T-helper 2 cell treated with Interferon-gamma antibody and Interleukin-4, amounts not matched to agents 5 μg/mL and 100 μg/mL, for 36 hours (primary cell): ENCODE results near the gene TAF4.
A peak's percentile ranks its signal among the peaks of the same experiment; 100 is the strongest.

Experiments
- DNase-seq: peaks from one replicate; pipeline ENCODE4 v3.0.0; 2021; ENCODE audit warnings: low spot score
- H3K27ac Mint-ChIP-seq: one replicate; pipeline ENCODE4 v1.8.0; 2021; ENCODE audit warnings: mild to moderate bottlenecking, mixed read lengths
- H3K27me3 Mint-ChIP-seq: one replicate; pipeline ENCODE4 v1.8.0; 2021; ENCODE audit warnings: low read depth, mixed read lengths
- H3K36me3 Mint-ChIP-seq: one replicate; pipeline ENCODE4 v1.8.0; 2021; ENCODE audit warnings: low read depth, mixed read lengths
- H3K4me1 Mint-ChIP-seq: one replicate; pipeline ENCODE4 v1.8.0; 2021; ENCODE audit warnings: low read depth, mixed read lengths
- H3K4me3 Mint-ChIP-seq: one replicate; pipeline ENCODE4 v1.8.0; 2022; ENCODE audit warnings: mild to moderate bottlenecking, moderate library complexity, mixed read lengths
- H3K9me3 Mint-ChIP-seq: one replicate; pipeline ENCODE4 v1.8.0; 2021; ENCODE audit warnings: mixed read lengths

Gene TAF4, protein sequence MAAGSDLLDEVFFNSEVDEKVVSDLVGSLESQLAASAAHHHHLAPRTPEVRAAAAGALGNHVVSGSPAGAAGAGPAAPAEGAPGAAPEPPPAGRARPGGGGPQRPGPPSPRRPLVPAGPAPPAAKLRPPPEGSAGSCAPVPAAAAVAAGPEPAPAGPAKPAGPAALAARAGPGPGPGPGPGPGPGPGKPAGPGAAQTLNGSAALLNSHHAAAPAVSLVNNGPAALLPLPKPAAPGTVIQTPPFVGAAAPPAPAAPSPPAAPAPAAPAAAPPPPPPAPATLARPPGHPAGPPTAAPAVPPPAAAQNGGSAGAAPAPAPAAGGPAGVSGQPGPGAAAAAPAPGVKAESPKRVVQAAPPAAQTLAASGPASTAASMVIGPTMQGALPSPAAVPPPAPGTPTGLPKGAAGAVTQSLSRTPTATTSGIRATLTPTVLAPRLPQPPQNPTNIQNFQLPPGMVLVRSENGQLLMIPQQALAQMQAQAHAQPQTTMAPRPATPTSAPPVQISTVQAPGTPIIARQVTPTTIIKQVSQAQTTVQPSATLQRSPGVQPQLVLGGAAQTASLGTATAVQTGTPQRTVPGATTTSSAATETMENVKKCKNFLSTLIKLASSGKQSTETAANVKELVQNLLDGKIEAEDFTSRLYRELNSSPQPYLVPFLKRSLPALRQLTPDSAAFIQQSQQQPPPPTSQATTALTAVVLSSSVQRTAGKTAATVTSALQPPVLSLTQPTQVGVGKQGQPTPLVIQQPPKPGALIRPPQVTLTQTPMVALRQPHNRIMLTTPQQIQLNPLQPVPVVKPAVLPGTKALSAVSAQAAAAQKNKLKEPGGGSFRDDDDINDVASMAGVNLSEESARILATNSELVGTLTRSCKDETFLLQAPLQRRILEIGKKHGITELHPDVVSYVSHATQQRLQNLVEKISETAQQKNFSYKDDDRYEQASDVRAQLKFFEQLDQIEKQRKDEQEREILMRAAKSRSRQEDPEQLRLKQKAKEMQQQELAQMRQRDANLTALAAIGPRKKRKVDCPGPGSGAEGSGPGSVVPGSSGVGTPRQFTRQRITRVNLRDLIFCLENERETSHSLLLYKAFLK

DNA sequence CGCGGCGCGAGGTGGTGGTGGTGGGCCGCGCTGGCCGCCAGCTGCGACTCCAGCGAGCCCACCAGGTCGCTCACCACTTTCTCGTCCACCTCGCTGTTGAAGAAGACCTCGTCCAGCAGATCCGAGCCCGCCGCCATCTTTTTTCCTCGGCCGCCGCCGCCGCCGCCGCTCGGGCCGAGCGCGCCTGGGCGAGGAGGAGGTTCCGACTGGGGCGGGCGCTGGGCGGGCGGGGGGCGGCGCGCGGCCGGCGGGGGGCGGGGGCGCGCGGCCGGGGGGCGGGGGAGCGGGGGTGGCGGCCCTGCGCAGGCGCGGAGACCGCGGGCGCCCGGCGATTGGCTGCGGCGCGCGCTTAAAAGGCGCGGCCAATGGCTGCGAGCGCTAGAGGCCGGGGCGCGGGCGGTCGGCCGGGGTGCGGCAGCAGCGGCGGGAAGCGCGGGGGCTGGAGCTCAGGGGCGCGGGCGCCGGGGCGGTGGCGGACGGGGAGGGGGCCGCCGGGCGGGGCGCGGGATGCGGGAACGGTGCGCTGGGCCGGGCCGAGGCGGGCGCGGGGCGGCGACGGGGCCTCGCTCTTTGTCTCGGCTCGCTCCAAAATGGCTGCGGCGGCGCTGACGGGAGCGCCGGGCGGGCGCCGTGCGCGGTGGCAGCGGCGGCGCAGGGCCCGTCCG is at the start of gene TAF4:
TSS of gene TAF4 (minus strand) at position 208 of the 665 bp plus-strand sequence. CDS start at position 137, 71 bp downstream.
- Mint-ChIP-seq H3K27me3 (peaks cover 3% of the 10 kb centered on the region), H3K4me3 (peak within 1 kb of the TSS; percentile 88), H3K4me1 (peaks cover 20% of the 10 kb centered on the region), H3K9me3 (no peaks in the 10 kb centered on the region), H3K36me3 (peaks cover 14% of the 10 kb centered on the region), H3K27ac (peak within 1 kb of the TSS; percentile 87)
- DNase-seq, result peak; percentile 85

DNA sequence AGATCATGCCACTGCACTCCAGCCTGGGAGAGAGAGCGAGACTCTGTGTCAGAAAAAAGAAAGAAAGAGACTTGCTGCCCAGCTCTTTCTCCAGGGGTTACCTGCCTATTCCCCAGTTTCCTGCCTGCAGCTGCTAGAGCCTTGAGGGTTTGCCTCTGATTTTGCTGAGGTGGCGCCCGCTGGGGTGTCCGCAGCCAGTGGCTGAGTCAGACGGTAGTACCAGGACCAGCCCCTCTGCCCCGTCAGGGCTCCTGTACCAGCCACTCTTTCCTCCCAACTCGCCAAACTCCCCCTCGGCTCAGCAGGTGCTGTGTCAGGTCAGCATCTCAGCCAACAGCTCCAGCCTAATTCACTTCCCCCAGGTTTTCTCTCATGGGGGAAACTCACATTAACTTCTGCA is 49.2 kb upstream of the TAF4 start:
- peaks cover 14% of the 10 kb centered on the region for H3K4me1 Mint-ChIP-seq
- no peak for DNase-seq
- H3K27me3 Mint-ChIP-seq, result no peaks in the 10 kb centered on the region
- no peak overlapping the region for H3K4me3 Mint-ChIP-seq
- H3K27ac Mint-ChIP-seq, result no peak overlapping the region
- no peaks in the 10 kb centered on the region for H3K36me3 Mint-ChIP-seq
- peaks cover 19% of the 10 kb centered on the region for H3K9me3 Mint-ChIP-seq

DNA sequence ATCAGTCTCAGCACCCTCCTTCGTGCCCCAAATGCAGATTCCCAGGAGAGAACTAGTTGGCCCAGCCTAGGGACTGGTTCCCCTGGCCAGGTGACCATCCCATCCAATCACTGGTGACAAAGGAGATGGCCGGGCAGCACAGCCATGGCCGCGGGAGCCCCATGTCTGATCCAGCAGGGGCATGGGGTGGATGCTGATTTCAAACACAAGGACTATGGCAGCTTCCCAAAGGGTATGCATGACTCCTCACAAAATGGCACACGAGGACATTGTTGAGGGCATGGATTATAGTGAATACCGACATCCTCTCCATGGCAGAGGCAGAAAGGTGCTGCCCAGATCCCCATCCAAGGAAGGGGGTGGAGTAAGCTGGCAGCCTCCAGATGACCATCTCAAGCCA is 46.7 kb upstream of the TAF4 start:
- Mint-ChIP-seq H3K9me3 (peaks cover 40% of the 10 kb centered on the region), H3K36me3 (peaks cover 4% of the 10 kb centered on the region), H3K4me1 (peaks cover 1% of the 10 kb centered on the region), H3K27ac (no peak overlapping the region), H3K4me3 (no peak overlapping the region), H3K27me3 (no peaks in the 10 kb centered on the region)
- DNase-seq, result no peak

DNA sequence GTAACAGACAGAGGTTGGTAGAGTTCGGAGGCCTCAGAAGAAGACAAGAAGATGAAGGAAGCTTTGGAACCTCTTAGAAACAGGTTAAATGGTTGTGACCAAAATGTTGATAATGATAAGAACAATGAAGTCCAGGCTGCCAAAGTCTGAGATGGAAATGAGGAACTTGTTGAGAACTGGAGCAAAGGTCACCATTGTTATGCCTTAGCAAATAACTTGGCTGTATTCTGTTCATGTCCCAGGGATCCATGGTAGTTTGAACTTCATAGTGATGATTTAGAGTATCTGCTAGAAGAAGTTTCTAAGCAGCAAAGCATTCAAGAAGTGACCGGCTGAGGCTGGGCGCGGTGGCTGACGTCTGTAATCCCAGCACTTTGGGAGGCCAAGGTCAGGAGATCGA is 45.5 kb upstream of the TAF4 start:
- peaks cover 6% of the 10 kb centered on the region for H3K36me3 Mint-ChIP-seq
- H3K4me3 Mint-ChIP-seq, result no peak overlapping the region
- DNase-seq, result no peak
- no peak overlapping the region for H3K27ac Mint-ChIP-seq
- H3K27me3 Mint-ChIP-seq, result no peaks in the 10 kb centered on the region
- H3K4me1 Mint-ChIP-seq, result no peaks in the 10 kb centered on the region
- H3K9me3 Mint-ChIP-seq, result peaks cover 48% of the 10 kb centered on the region

DNA sequence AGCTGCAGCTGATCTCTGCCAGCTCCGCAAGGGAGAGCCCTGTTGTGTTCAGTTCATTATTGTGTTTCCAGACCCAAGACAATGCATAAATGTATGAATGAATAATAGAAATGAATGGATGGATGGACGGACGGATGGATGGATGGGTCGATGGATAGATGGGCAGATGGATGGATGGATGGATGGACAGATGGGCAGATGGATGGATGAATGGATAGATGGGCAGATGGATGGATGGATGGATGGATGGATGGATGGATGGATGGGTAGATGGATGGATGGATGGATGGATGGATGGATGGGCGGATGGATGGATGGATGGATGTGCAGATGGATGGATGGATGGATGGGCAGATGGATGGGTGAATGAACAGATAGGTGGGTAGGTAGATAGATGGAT is 39.9 kb upstream of the TAF4 start:
- H3K27ac Mint-ChIP-seq, result no peak overlapping the region
- no peaks in the 10 kb centered on the region for H3K4me1 Mint-ChIP-seq
- no peak for DNase-seq
- H3K27me3 Mint-ChIP-seq, result no peaks in the 10 kb centered on the region
- peaks cover 62% of the 10 kb centered on the region for H3K9me3 Mint-ChIP-seq
- no peak overlapping the region for H3K4me3 Mint-ChIP-seq
- peaks cover 10% of the 10 kb centered on the region for H3K36me3 Mint-ChIP-seq

DNA sequence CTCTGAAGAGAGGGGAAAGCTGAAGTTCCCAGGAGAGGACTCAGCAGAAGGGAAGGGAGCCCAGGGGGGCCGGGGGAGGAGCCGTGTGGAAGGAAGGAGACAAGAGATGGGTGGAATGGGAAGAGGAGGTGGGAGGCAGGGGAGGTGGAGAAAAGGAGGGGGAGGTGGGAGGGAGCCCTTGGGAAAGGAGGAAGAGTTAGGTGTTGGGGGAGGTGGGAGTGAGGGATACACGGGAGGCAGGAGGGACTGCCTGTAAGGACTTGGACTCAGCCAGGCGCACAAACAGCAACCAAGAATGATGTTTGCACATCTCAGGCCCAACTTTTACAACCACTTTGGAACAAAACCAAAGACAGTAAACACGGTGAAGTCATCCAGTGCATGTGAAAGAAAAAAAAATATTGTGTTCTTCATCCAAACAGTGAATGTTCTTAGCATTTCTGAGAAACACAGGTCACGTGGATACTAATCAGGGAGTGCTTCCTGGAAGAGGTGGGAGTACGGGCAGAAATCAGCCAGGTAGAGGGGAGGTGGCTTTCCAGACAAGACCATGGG is 39.2 kb upstream of the TAF4 start:
- Mint-ChIP-seq H3K36me3 (peaks cover 10% of the 10 kb centered on the region), H3K9me3 (peaks cover 63% of the 10 kb centered on the region), H3K4me1 (no peaks in the 10 kb centered on the region), H3K27me3 (no peaks in the 10 kb centered on the region), H3K4me3 (no peak overlapping the region), H3K27ac (no peak overlapping the region)
- DNase-seq, result no peak

DNA sequence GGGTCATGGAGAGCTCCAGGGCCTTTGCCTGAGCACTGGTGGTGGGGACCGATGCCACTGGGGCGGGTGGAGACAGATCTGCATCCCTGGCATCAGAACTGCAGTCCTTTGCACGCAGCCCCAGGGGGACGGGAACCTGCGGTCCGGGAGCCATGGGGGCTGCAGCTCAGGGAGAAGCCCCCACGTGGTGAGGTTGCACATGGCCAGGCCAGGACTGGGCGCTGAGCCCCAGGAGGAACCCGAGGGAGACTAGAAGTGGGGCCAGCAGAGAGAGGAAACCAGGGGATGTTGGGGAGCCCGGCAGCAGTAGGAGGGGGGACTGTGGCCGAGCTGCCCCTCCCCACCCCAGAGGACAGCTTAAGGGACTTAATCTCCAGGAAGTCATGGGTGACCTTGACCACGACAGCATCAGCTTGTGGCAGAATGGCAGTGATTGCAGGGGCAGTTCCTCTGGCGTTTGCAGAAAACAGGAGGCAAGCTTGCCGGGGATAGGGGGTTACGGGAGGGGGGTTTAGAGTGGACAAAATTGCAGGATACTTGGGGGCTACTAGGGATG is 38.6 kb upstream of the TAF4 start:
- H3K27ac Mint-ChIP-seq, result no peak overlapping the region

DNA sequence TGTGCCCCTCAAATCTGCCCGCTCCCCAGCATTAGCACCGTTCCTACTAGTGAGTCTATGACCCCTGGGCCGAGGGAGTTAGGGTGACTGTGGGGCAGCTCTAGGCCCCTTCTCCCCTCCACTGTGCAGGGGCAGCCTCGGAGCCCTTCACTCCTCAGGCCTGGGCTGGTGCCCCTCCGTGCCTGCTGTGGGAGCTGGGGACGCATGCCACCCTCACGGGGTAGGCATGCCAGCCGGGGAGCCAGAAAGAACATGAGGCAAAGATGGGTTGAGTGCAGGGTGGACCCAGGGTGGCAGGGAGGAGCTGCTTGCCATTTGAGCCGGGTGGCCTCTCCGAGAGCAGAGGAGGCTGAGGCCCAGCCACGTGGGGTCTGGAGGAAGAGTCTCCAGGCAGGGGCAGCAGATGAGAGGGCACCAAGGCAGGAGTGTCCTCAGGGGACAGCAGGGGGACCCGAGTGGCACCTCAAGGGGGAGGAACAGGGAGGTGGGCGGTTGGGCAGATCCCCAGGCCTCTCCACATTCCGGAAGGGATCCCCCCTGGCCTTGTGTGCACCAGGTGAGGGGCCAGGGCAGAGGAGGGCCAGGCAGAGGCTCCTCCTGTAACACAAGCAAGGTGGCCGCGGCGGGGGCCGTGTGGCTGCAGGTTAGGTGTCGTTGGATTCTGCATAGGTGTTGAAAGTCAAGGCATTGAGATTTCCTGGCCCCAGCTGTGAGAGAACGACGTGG is 38.0 kb upstream of the TAF4 start:
- peaks cover 6% of the 10 kb centered on the region for H3K36me3 Mint-ChIP-seq
- no peak for DNase-seq
- H3K4me3 Mint-ChIP-seq, result no peak overlapping the region
- no peaks in the 10 kb centered on the region for H3K4me1 Mint-ChIP-seq
- H3K9me3 Mint-ChIP-seq, result peaks cover 58% of the 10 kb centered on the region
- no peak overlapping the region for H3K27ac Mint-ChIP-seq
- H3K27me3 Mint-ChIP-seq, result no peaks in the 10 kb centered on the region

More for the DNA sequence above, 38.6 kb upstream of the TAF4 start:
- Mint-ChIP-seq H3K4me1 (no peaks in the 10 kb centered on the region), H3K9me3 (peaks cover 65% of the 10 kb centered on the region), H3K36me3 (peaks cover 10% of the 10 kb centered on the region), H3K27me3 (no peaks in the 10 kb centered on the region), H3K4me3 (no peak overlapping the region)
- DNase-seq, result no peak

DNA sequence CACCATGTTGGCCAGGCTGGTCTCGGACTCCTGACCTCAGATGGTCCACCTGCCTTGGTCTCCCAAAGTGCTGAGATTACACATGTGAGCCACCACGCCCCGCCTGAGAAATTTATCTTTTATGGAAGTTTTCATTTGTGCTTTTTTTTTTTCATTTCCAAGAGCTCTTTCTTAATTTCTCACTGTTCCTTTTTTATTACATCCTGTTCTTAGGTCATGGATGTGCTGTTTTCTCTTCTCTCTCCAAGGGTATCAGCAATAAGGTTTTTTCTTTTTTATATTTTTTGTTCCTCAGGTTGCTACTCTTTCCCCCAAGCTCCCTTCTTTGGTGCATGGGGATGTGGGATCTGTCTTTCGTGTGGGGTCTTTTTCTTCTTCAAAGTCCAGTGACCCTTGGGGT is 35.4 kb upstream of the TAF4 start:
- no peak overlapping the region for H3K27ac Mint-ChIP-seq
- H3K9me3 Mint-ChIP-seq, result peaks cover 36% of the 10 kb centered on the region
- H3K27me3 Mint-ChIP-seq, result no peaks in the 10 kb centered on the region
- H3K4me3 Mint-ChIP-seq, result no peak overlapping the region
- peaks cover 4% of the 10 kb centered on the region for H3K36me3 Mint-ChIP-seq
- H3K4me1 Mint-ChIP-seq, result no peaks in the 10 kb centered on the region
- no peak for DNase-seq

DNA sequence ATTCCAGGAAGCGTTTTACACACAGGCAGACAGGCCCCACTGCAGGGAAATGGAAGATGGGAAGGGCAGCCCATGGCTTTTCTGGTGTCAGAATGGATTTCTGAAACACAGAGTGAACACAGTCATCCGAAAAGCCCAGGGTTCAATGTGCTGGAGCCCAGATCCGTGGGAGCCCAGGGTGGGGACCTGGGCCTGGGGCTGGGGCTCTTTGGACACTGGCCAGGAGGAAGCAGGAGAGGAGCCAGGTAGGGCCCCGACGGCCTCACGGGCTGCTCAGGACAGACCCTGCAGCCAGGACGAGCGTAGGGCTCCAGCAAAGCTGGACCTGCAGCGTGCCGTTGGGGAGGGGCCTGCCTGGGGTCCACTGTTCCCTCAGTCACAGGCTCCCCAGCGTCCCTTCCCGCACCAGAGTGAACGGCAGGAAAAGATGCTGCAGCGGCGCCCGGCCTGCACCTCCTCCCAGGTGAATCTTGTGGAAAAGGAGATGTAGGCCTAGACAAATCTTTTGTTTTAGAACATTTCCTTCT is 32.3 kb upstream of the TAF4 start:
- no peaks in the 10 kb centered on the region for H3K36me3 Mint-ChIP-seq
- no peak for DNase-seq
- H3K9me3 Mint-ChIP-seq, result peaks cover 18% of the 10 kb centered on the region
- H3K4me3 Mint-ChIP-seq, result no peak overlapping the region
- no peaks in the 10 kb centered on the region for H3K4me1 Mint-ChIP-seq
- H3K27ac Mint-ChIP-seq, result no peak overlapping the region
- no peaks in the 10 kb centered on the region for H3K27me3 Mint-ChIP-seq

DNA sequence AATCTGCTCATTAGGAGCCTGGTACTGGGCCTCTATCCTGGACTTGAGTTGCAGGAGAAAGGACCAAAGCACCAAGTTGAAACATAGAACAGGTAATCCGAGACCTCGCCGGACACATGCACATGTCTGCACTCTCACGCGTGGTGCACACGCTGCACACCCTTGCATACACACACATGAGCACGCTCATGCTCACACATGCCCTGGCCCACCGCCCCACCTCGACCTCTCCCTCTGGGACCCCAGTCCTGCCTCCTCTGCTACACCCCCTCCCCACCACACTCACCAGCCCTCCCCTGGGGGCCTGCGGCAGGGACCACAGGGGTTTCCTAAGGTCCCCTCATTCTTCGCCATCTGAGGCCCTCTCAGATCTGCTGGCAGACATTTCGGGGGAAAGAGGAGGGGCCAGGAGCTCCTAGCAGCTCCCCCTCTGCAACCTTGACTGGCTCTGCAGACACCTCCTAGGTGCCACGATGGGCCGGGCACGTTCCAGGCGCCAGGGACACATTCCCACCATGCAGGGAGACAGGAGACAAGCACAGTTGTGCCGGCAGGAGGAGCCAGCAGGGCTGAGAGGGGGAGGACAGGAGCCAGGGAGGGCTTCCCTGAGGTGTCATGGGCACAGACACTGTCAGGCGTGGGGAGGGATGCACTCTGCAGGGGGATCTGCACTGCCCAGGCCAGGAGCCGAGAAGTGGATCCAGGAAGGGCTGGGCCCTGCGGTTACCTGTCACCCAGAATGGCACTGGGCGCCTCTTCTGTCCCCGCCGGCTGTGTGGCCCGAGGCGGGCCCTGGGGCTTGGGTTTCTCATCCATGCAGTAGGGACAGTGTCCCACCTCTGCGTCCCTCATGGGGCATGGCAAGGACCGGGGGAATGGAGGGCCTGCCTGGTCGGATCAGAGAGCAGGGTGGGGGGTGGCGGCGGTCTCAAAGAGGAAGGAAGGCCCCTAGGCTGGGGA is 31.0 kb upstream of the TAF4 start:
- H3K27ac Mint-ChIP-seq, result no peak overlapping the region
- no peaks in the 10 kb centered on the region for H3K27me3 Mint-ChIP-seq
- H3K9me3 Mint-ChIP-seq, result peaks cover 23% of the 10 kb centered on the region
- H3K36me3 Mint-ChIP-seq, result no peaks in the 10 kb centered on the region
- H3K4me1 Mint-ChIP-seq, result no peaks in the 10 kb centered on the region
- no peak overlapping the region for H3K4me3 Mint-ChIP-seq
- no peak for DNase-seq

DNA sequence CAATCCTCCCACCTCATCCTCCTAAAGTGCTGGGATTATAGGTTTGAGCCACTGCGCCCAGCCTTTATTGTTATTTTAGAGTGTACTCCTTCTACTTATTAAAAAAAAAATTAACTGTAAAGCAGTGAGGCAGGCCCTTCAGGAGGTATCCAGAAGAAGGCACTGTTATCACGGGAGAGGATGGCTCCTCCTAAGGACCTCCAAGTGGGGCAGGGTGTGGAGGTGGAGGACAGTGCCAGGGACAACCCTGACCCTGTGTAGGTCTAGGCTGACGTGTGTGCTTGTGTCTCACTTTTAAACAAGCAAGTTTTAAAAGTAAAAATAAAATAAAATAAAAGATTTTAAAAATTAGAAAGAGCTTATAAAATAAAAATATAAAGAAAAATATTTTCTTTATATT is 23.7 kb upstream of the TAF4 start:
- DNase-seq, result no peak
- Mint-ChIP-seq H3K27me3 (no peaks in the 10 kb centered on the region), H3K27ac (no peak overlapping the region), H3K36me3 (no peaks in the 10 kb centered on the region), H3K4me1 (no peaks in the 10 kb centered on the region), H3K4me3 (no peak overlapping the region), H3K9me3 (peaks cover 7% of the 10 kb centered on the region)
